K562 (cell line): ENCODE data around the gene R3HDM2. TPM values are rescaled to one million over a fixed set of nuclear protein-coding genes. Genes with fewer than 3 reads are reported as not detected.

Source experiments
- ATAC-seq: fragments of 200-7000 bp; cut with Tn5 transposase; 3 replicates; pipeline ENCODE4 v1.9.1; 2020; ENCODE audit warnings: moderate library complexity
- BruUV-seq: library from RNA; stranded (reverse); fragments of 400-500 nt; replicated peaks from 2 replicates; lab custom pipeline; 2021; lab: Mats Ljungman, UMichigan
- CTCF ChIA-PET: fragments of 300-600 bp; formaldehyde crosslinking; extraction: SDS; loops from one replicate; lab custom pipeline; 2021; ENCODE audit warnings: low intra/inter-chr PET ratio; lab: Yijun Ruan, JAX
- POLR2A ChIA-PET: fragments of 300-600, 350-650 bp; sonication (Branson Sonifier 250); formaldehyde crosslinking; extraction: SDS; loops from one replicate; lab custom pipeline; 2021; ENCODE audit warnings: antibody characterized with exemption, inconsistent platforms; lab: Yijun Ruan, JAX
- DNase-seq, 4 experiments: peaks; one replicate each; pipeline versions ENCODE4 v3.0.0 to v3.0.0-alpha.2; 2011 to 2018; ENCODE audit warnings: low spot score in 3 of 4, mixed read lengths in 3 of 4; ENCODE audit errors: extremely low read depth in 1 of 4
- FAIRE-seq: peaks from 2 replicates; lab custom pipeline; 2011; peaks lifted over from hg19 to GRCh38; lab: Jason Lieb, UNC
- H2AFZ ChIP-seq: 2 replicates; pipeline ENCODE4 v1.6.0; 2011; ENCODE audit warnings: low read depth, low read length, control low read depth, inconsistent platforms
- H3K27ac ChIP-seq: fragments of 200-600 bp; 3 replicates; pipeline ENCODE4 v1.8.0; 2011; ENCODE audit warnings: low read depth, mild to moderate bottlenecking, control low read depth, inconsistent platforms, low read length, moderate library complexity, mixed read lengths; ENCODE audit errors: extremely low read depth
- H3K27me3 ChIP-seq, 2 experiments: fragments of 300-600 bp in 1 of 2; 2 replicates in 1 of 2; 3 replicates in 1 of 2; pipeline versions ENCODE4 v1.6.0 to v1.8.0; 2011; ENCODE audit warnings: inconsistent platforms in 2 of 2, low read length in 2 of 2, mild to moderate bottlenecking in 1 of 2, mixed read lengths in 1 of 2, moderate library complexity in 1 of 2; ENCODE audit not compliant: control insufficient read depth in 2 of 2, insufficient read depth in 2 of 2
- H3K36me3 ChIP-seq: fragments of 300-600 bp; 3 replicates; pipeline ENCODE4 v1.8.0; 2011; ENCODE audit warnings: mild to moderate bottlenecking, low read length, inconsistent platforms; ENCODE audit not compliant: control insufficient read depth, insufficient read depth
- H3K4me1 ChIP-seq, 2 experiments: fragments of 200-600 bp in 1 of 2; replicated peaks in 1 of 2; 2 replicates in 1 of 2; 3 replicates in 1 of 2; pipeline versions ENCODE4 v1.5.1 to v1.8.0; 2011; ENCODE audit warnings: inconsistent platforms in 2 of 2, low read length in 2 of 2, mild to moderate bottlenecking in 1 of 2, mixed read lengths in 1 of 2, moderate library complexity in 1 of 2; ENCODE audit not compliant: control insufficient read depth in 2 of 2, insufficient read depth in 2 of 2
- H3K4me2 ChIP-seq: 2 replicates; pipeline ENCODE4 v1.6.1; 2011; ENCODE audit warnings: low read length, control low read depth, inconsistent platforms, mixed read lengths; ENCODE audit not compliant: insufficient read depth
- H3K4me3 ChIP-seq: fragments of 200-600 bp; sonication (generic), shearing (Covaris generic); 2 replicates; pipeline ENCODE4 v1.5.1; 2016; ENCODE audit warnings: control low read depth, inconsistent platforms
- H3K79me2 ChIP-seq: fragments of 200-600 bp; 3 replicates; pipeline ENCODE4 v1.8.0; 2011; ENCODE audit warnings: low read length, inconsistent platforms; ENCODE audit not compliant: control insufficient read depth, insufficient read depth
- H3K9ac ChIP-seq, 2 experiments: 2 replicates each; pipeline versions ENCODE4 v1.6.0 to v1.6.1; 2011; ENCODE audit warnings: low read depth in 2 of 2, low read length in 2 of 2, control low read depth in 1 of 2, inconsistent platforms in 1 of 2, mild to moderate bottlenecking in 1 of 2, mixed read lengths in 1 of 2; ENCODE audit not compliant: insufficient read depth in 1 of 2
- H3K9me1 ChIP-seq: one replicate; pipeline ENCODE4 v1.6.0; 2011; ENCODE audit warnings: inconsistent platforms, mild to moderate bottlenecking, low read length, moderate library complexity; ENCODE audit not compliant: control insufficient read depth, insufficient read depth
- H3K9me3 ChIP-seq: replicated peaks from 2 replicates; pipeline ENCODE4 v1.5.1; 2011; ENCODE audit warnings: low read depth, low read length, inconsistent platforms; ENCODE audit not compliant: control insufficient read depth, insufficient read depth
- H4K20me1 ChIP-seq: replicated peaks from 2 replicates; pipeline ENCODE4 v1.6.1; 2011; ENCODE audit warnings: low read length, inconsistent platforms, mixed read lengths; ENCODE audit not compliant: control insufficient read depth, insufficient read depth
- ARNT ChIP-seq, 2 experiments: fragments of 450-650 bp; IDR thresholded peaks; 2 replicates each; pipeline ENCODE4 v1.6.1; 2016; ENCODE audit warnings: mild to moderate bottlenecking in 1 of 2
- EP400 ChIP-seq: fragments of 450-650 bp; IDR thresholded peaks from 2 replicates; pipeline ENCODE4 v1.6.1; 2017; ENCODE audit warnings: antibody characterized with exemption, mild to moderate bottlenecking, moderate library complexity
- MCM7 ChIP-seq, 2 experiments: fragments of 450-650 bp; IDR thresholded peaks; 2 replicates each; pipeline ENCODE4 v1.6.1; 2016 to 2018
- POLR2G ChIP-seq: fragments of 200-400 bp; formaldehyde crosslinking; IDR thresholded peaks from 2 replicates; pipeline ENCODE4 v1.6.1; 2017; ENCODE audit warnings: low read depth, mild to moderate bottlenecking, antibody characterized with exemption, low read length, moderate library complexity
- RFX1 ChIP-seq: fragments of 450-650 bp; IDR thresholded peaks from 2 replicates; pipeline ENCODE4 v1.6.1; 2016; ENCODE audit warnings: mild to moderate bottlenecking, moderate library complexity
- SIN3A ChIP-seq, 2 experiments: fragments of 150-350 bp in 1 of 2; IDR thresholded peaks; 2 replicates each; pipeline ENCODE4 v1.6.1; 2011 to 2016; ENCODE audit warnings: borderline replicate concordance in 2 of 2, low read depth in 2 of 2, low read length in 2 of 2, mild to moderate bottlenecking in 2 of 2, moderate library complexity in 2 of 2; ENCODE audit not compliant: control insufficient read depth in 1 of 2
- SMARCA4 ChIP-seq: fragments of 450-650 bp; IDR thresholded peaks from 2 replicates; pipeline ENCODE4 v1.6.1; 2016
- ZNF282 ChIP-seq: sonication (generic); formaldehyde crosslinking; IDR thresholded peaks from 2 replicates; pipeline ENCODE4 v1.8.1; 2023; ENCODE audit warnings: missing genetic modification reagents
- WGBS: fragments of 100-300 bp; shearing (Covaris generic); methylation state at CpG from one replicate; pipeline ENCODE4 v1.1.6; 2016; ENCODE audit warnings: low coverage, mixed read lengths; ENCODE audit not compliant: insufficient coverage; ENCODE audit errors: missing lambda C conversion rate; 5-methylcytosine and 5-hydroxymethylcytosine counted together
- in situ Hi-C: fragments of 300-500 bp; cut with MboI; formaldehyde crosslinking; loops from 4 replicates; pipeline ENCODE4 v1.15.0; 2018; ENCODE audit warnings: inconsistent platforms, mixed read lengths
- intact Hi-C: fragments of 100-400 bp; cut with micrococcal nuclease; formaldehyde crosslinking; loops from 2 replicates; pipeline ENCODE4 v1.14.2; 2022
- polyA plus RNA-seq, 8 experiments: library from polyadenylated mRNA; depleted of rRNA in 4 of 8; stranded (reverse) in 5 of 8; unstranded in 3 of 8; fragments of >200 nt; fragmentation: Nextera tagmentation in 2 of 8; fragmentation: Illumina TruSeq in 1 of 8; extraction: Ambion mirVana in 2 of 8; extraction: Trizol in 1 of 8; gene quantifications; 2 replicates each; pipeline versions ENCODE4 v1.2.1 to v1.2.3, GENCODE V29; 2011 to 2014; ENCODE audit warnings: inconsistent platforms in 1 of 8, missing spikeins in 1 of 8
- total RNA-seq, 7 experiments: library from RNA; depleted of rRNA in 6 of 7; stranded (reverse); fragments of >200 nt in 6 of 7; fragmentation: Illumina TruSeq in 2 of 7; extraction: Trizol in 2 of 7; gene quantifications; 2 replicates each; pipeline versions ENCODE4 v1.2.1 to v1.2.3, GENCODE V29; 2011 to 2021; ENCODE audit warnings: low replicate concordance in 1 of 7
- TF ChIP-seq, protein P1 (sequence below), 3 experiments: fragments of 200-800 bp in 1 of 3; sonication (Bioruptor generic) in 1 of 3; sonication (generic) in 1 of 3; formaldehyde crosslinking in 1 of 3; IDR thresholded peaks; 2 replicates each; pipeline versions ENCODE4 v1.6.1 to v1.8.0; 2016 to 2022; ENCODE audit warnings: mild to moderate bottlenecking in 2 of 3, missing compliant biosample characterization in 2 of 3, missing genetic modification characterization in 2 of 3, missing genetic modification reagents in 1 of 3
- TF ChIP-seq, protein P2 (sequence below): fragments of 450-650 bp; formaldehyde crosslinking; IDR thresholded peaks from 2 replicates; pipeline ENCODE4 v1.4.0; 2020; ENCODE audit warnings: mild to moderate bottlenecking

The R3HDM2 gene
- total and polyA plus RNA-seq, 9 of the 15 experiments (the other 6 are each of a cell fraction or from before 2014, with no cell fraction given) = 3.3 to 18.8 (median 9.0) TPM

DNA sequence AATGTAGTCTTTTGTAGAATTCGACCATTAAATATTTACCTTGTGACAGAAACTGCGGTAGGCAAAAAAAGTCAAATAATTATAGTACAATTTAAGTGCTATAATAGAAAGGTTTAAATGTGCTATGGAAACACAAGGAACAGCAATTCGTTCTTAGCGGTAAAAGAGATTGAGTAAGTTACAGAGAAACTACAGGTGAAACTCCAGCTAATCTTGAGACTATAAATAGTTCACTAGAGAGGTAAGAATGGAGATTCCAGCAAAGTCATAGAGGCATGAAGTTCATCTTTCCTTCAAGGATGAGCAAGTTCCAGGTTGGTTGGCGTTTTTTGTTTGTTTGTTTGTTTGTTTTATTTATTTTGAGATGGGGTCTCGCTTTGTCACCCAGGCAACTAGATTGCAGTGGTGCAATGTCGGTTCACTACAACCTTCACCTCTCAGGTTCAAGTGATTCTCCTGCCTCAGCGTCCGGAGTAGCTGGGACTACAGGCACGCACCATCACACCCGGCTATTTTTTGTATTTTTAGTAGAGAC is 878 bp upstream of the R3HDM2 start:
- Histone ChIP-seq H3K4me1 (peaks cover 17 to 18% of the 10 kb centered on the region in 2 experiments; a peak in 4 of 5 replicates), H3K4me2 (peak overlapping the region; percentile 75), H3K79me2 (peaks cover 30% of the 10 kb centered on the region), H2AFZ (peak overlapping the region; percentile 91), H3K36me3 (no peaks in the 10 kb centered on the region), H3K9ac (peak overlapping the region in 1 of 2 experiments; percentile 93; a peak in 2 of 4 replicates), H3K9me3 (no peaks in the 10 kb centered on the region), H3K4me3 (peak overlapping the region; percentile 59), H3K9me1 (no peaks in the 10 kb centered on the region), H4K20me1 (no peaks in the 10 kb centered on the region), H3K27me3 (no peaks in the 10 kb centered on the region), H3K27ac (peak overlapping the region; percentile 98; the same call in 2 of the 3 replicates)
- ATAC-seq (no peak), FAIRE-seq (no peak), DNase-seq (no peak)
- ChIA-PET POLR2A (interaction anchor here (1.5 kb wide), 1 partner anchor 24 kb away, joined by 6 read pairs; the partner anchor contains the start of gene INHBE), CTCF (no interaction called here)
- in situ Hi-C loops = no loop called here
- intact Hi-C loops = loop anchor here (2.0 kb wide), 1 partner anchor 23 kb away; the partner anchor contains the start of gene INHBE
- TF ChIP-seq RFX1 (peak; percentile 17; the same call in 1 of the 2 replicates), ZNF282 (CRISPR knock-in tag) (no peak)
- 52% methylated on average over 11 of the region's 11 CpGs for WGBS
- BruUV-seq = no TSS peak

DNA sequence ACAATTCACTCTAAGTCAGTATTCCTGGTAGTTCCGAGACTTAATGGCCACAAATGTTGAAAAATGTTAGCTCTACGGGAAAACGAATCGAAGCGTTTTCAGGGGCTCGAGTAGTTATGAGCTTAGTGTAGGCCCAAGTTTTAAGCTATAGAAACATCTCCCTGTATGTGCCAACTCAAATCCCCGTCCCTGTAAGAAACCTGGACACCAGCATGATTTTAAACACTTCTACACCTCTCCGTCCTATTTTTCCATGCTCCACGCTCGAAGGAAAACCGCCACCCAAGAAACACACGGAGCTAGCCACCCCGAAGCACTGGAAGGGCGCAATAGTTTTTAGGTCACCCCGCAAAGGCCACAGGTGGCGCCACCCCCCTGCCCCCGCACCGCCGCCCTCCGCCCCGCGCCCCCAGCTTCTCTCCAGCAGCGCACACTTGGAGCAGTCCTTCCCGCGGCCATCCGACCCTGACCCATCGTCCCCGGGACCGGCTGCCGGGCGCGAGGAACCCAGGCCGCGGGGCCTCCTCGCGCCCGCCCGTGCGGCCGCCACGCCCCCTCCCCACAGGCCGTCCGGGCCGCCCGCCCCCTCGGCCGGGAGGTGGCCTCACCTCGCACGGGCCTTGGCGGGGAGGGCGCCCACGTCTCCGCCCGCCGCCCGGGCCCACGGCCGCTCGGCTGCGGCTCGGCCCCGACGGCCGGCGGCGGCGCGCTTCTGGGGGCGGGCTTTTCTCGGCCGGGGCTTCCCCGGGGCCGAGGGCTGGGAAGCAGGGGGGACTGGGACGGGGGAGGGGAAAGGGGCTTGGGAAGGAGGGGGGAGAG is 522 bp downstream of the R3HDM2 start:
- Histone ChIP-seq H3K4me3 (peak overlapping the region; percentile 59), H2AFZ (peak overlapping the region; percentile 86), H3K36me3 (no peaks in the 10 kb centered on the region), H3K4me2 (peak overlapping the region; percentile 94), H3K9me3 (no peaks in the 10 kb centered on the region), H3K27ac (peak overlapping the region; percentile 98), H4K20me1 (no peaks in the 10 kb centered on the region), H3K79me2 (peaks cover 30% of the 10 kb centered on the region), H3K27me3 (no peaks in the 10 kb centered on the region), H3K9me1 (no peaks in the 10 kb centered on the region), H3K4me1 (peaks cover 17 to 18% of the 10 kb centered on the region in 2 experiments; a peak in 4 of 5 replicates), H3K9ac (peak overlapping the region; percentile 93 to 94)
- POLR2A ChIA-PET = interaction anchor here (0.5 to 1.1 kb wide), 14 partner anchors 8 to 186 kb away, joined by 3 to 8 read pairs (median 3); partner anchors contain the start of gene DDIT3
- peak; percentile 81 for ATAC-seq
- in situ Hi-C loops (no loop called here), intact Hi-C loops (loop anchor here (2.0 kb wide), 1 partner anchor 24 kb away; the partner anchor contains the start of gene INHBE)
- no peak for FAIRE-seq
- CTCF ChIA-PET = interaction anchor here (0.6 kb wide), 1 partner anchor 78 kb away, joined by 7 read pairs; no protein-coding TSS in a partner anchor
- peak in 2 of 4 experiments; percentile 94 to 95 for DNase-seq
- BruUV-seq = no TSS peak
- under 1% methylated on average over 34 of the region's 74 CpGs for WGBS
- TF ChIP-seq, protein P1, sequence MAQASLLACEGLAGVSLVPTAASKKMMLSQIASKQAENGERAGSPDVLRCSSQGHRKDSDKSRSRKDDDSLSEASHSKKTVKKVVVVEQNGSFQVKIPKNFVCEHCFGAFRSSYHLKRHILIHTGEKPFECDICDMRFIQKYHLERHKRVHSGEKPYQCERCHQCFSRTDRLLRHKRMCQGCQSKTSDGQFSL (CRISPR knock-in tag; IDR thresholded peaks at IDR 0.05) = no peak
- TF ChIP-seq, protein P1 (tag; IDR thresholded peaks at IDR 0.05) = peak in 1 of 2 experiments; percentile 0; a peak in 1 of 4 replicates
- TF ChIP-seq ARNT (IDR thresholded peaks at IDR 0.05) = 0 out of 4 replicates have a peak, but pooled peaks of 1 of the 2 experiments have one; percentile 55
- peak in 1 of 2 experiments; percentile 62; a peak in 2 of 4 replicates for TF ChIP-seq SIN3A (IDR thresholded peaks at IDR 0.05; ENCODE audit: borderline replicate concordance in 2 of 2, control insufficient read depth in 1 of 2, low read depth in 2 of 2, low read length in 2 of 2)
- TF ChIP-seq EP400 = peak; percentile 31; the same call in 1 of the 2 replicates
- no peak for TF ChIP-seq MCM7 (IDR thresholded peaks at IDR 0.05)
- 0 out of 2 replicates have a peak, but pooled peaks have one; percentile 25 for TF ChIP-seq SMARCA4
- TF ChIP-seq, protein P2, sequence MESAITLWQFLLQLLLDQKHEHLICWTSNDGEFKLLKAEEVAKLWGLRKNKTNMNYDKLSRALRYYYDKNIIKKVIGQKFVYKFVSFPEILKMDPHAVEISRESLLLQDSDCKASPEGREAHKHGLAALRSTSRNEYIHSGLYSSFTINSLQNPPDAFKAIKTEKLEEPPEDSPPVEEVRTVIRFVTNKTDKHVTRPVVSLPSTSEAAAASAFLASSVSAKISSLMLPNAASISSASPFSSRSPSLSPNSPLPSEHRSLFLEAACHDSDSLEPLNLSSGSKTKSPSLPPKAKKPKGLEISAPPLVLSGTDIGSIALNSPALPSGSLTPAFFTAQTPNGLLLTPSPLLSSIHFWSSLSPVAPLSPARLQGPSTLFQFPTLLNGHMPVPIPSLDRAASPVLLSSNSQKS (CRISPR knock-in tag) = no peak
- TF ChIP-seq POLR2G = 0 out of 2 replicates have a peak, but pooled peaks have one; percentile 79
